ENCODE results near the gene LIFR. TPM values are rescaled to one million over a fixed set of nuclear protein-coding genes. Genes with fewer than 3 reads are reported as not detected.

The LIFR gene
- total RNA-seq, 1 experiment from 2014 or later: 91.3 TPM

DNA sequence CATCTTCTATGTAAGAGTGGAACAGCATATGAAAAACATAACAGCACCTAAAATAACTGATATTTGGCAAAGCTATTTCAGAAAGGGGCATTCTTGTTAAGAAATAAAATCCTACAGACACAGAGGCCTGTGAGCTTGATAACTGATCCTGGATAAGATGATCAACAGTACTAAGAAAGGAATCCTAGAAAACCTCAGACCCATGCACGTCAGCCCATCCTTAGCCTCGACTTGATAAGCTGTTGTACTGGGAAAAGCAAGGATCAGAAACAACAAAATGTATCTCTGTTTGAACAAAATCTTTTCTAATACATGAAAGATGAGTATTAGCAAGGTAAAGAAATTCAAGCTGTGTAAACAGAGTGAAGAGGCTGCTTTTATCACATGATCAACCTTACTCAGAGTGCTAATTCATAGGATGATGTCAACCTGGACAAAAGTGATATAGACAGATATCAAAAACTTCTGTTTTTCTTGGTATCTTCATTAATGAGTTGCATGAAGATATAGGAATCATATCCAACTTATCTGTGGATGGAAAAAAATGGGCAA, 15.2 kb downstream of the LIFR start:
- no peaks in the 10 kb centered on the region; the same call in 1 of the 2 replicates for H3K36me3 ChIP-seq (ENCODE audit: control insufficient read depth, insufficient read depth, low read length)
- CTCF ChIA-PET: interaction anchor here (0.9 kb wide), 1 partner anchor 99 kb away, joined by 4 read pairs; no protein-coding TSS in a partner anchor
- intact Hi-C loops (cut with micrococcal nuclease; ENCODE audit: unreplicated experiment) (no loop called here), in situ Hi-C loops (cut with HindIII; ENCODE audit: low pct_unique_long_range_greater_than_20kb, low sequenced_read_pairs) (no loop called here)
- H3K27me3 ChIP-seq (ENCODE audit: control insufficient read depth, insufficient read depth, low read length): no peaks in the 10 kb centered on the region
- no peaks in the 10 kb centered on the region for H3K9me3 ChIP-seq (ENCODE audit: control insufficient read depth, insufficient read depth, low read depth, low read length)
- peak overlapping the region; percentile 48; the same call in 1 of the 2 replicates for H3K27ac ChIP-seq (ENCODE audit: low read length)
- no peak for ATAC-seq
- TF ChIP-seq, protein P1, sequence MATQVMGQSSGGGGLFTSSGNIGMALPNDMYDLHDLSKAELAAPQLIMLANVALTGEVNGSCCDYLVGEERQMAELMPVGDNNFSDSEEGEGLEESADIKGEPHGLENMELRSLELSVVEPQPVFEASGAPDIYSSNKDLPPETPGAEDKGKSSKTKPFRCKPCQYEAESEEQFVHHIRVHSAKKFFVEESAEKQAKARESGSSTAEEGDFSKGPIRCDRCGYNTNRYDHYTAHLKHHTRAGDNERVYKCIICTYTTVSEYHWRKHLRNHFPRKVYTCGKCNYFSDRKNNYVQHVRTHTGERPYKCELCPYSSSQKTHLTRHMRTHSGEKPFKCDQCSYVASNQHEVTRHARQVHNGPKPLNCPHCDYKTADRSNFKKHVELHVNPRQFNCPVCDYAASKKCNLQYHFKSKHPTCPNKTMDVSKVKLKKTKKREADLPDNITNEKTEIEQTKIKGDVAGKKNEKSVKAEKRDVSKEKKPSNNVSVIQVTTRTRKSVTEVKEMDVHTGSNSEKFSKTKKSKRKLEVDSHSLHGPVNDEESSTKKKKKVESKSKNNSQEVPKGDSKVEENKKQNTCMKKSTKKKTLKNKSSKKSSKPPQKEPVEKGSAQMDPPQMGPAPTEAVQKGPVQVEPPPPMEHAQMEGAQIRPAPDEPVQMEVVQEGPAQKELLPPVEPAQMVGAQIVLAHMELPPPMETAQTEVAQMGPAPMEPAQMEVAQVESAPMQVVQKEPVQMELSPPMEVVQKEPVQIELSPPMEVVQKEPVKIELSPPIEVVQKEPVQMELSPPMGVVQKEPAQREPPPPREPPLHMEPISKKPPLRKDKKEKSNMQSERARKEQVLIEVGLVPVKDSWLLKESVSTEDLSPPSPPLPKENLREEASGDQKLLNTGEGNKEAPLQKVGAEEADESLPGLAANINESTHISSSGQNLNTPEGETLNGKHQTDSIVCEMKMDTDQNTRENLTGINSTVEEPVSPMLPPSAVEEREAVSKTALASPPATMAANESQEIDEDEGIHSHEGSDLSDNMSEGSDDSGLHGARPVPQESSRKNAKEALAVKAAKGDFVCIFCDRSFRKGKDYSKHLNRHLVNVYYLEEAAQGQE (IDR thresholded peaks at IDR 0.05; ENCODE audit: insufficient read depth in 1 of 2, low read depth in 2 of 2, low read length in 1 of 2): no peak
- TF ChIP-seq, protein P2, sequence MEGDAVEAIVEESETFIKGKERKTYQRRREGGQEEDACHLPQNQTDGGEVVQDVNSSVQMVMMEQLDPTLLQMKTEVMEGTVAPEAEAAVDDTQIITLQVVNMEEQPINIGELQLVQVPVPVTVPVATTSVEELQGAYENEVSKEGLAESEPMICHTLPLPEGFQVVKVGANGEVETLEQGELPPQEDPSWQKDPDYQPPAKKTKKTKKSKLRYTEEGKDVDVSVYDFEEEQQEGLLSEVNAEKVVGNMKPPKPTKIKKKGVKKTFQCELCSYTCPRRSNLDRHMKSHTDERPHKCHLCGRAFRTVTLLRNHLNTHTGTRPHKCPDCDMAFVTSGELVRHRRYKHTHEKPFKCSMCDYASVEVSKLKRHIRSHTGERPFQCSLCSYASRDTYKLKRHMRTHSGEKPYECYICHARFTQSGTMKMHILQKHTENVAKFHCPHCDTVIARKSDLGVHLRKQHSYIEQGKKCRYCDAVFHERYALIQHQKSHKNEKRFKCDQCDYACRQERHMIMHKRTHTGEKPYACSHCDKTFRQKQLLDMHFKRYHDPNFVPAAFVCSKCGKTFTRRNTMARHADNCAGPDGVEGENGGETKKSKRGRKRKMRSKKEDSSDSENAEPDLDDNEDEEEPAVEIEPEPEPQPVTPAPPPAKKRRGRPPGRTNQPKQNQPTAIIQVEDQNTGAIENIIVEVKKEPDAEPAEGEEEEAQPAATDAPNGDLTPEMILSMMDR (IDR thresholded peaks at IDR 0.05): no peak
- no peak for TF ChIP-seq SIN3A (IDR thresholded peaks at IDR 0.05; ENCODE audit: borderline replicate concordance, insufficient read depth, low read depth, low read length)
- TF ChIP-seq TCF7L2 (IDR thresholded peaks at IDR 0.05; ENCODE audit: low read depth, low read length): no peak
- TF ChIP-seq POLR2AphosphoS5 (IDR thresholded peaks at IDR 0.05; ENCODE audit: low read depth, low read length): no peak
- BruUV-seq (replicated peaks): no TSS peak
- no peak overlapping the region for H3K4me3 ChIP-seq (ENCODE audit: low read depth in 2 of 2, low read length in 2 of 2)
- peaks cover 31% of the 10 kb centered on the region for H3K4me1 ChIP-seq (ENCODE audit: control insufficient read depth, insufficient read depth, low read length)
- POLR2A ChIA-PET: no interaction called here
- DNase-seq (ENCODE audit: low read depth, low spot score): no peak

DNA sequence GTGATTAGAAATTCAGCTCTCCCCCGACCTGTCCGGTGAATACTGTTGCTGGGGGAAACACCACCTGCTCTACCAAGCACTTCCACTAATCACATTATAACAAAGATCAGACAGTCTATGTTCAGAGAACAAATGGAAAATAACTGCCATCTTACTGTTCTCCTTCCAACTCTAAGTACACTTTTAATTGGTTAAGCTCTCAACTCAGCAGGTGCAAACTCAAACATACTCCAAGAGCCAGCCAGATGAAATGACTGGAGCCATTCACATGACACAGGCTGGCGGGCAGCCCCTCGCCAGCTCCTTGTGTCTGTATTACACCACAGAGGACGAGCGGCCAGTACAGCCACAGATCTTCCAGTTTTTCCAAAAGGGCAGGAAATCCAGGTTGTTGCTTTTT, 16.1 kb downstream of the LIFR start:
- BruUV-seq (replicated peaks): no TSS peak
- no peak for ATAC-seq
- intact Hi-C loops (cut with micrococcal nuclease; ENCODE audit: unreplicated experiment): no loop called here

More for the DNA sequence above, 16.1 kb downstream of the LIFR start:
- Histone ChIP-seq H3K27ac (ENCODE audit: low read length) (no peak overlapping the region), H3K4me3 (ENCODE audit: low read depth in 2 of 2, low read length in 2 of 2) (no peak overlapping the region), H3K9me3 (ENCODE audit: control insufficient read depth, insufficient read depth, low read depth, low read length) (no peaks in the 10 kb centered on the region), H3K27me3 (ENCODE audit: control insufficient read depth, insufficient read depth, low read length) (no peaks in the 10 kb centered on the region), H3K4me1 (ENCODE audit: control insufficient read depth, insufficient read depth, low read length) (peaks cover 39% of the 10 kb centered on the region), H3K36me3 (ENCODE audit: control insufficient read depth, insufficient read depth, low read length) (no peaks in the 10 kb centered on the region; the same call in 1 of the 2 replicates)
- TF ChIP-seq POLR2AphosphoS5 (IDR thresholded peaks at IDR 0.05; ENCODE audit: low read depth, low read length): no peak
- TF ChIP-seq, protein P2 (IDR thresholded peaks at IDR 0.05): no peak
- TF ChIP-seq, protein P1 (IDR thresholded peaks at IDR 0.05; ENCODE audit: insufficient read depth in 1 of 2, low read depth in 2 of 2, low read length in 1 of 2): no peak
- TF ChIP-seq TCF7L2 (IDR thresholded peaks at IDR 0.05; ENCODE audit: low read depth, low read length): no peak
- no peak for TF ChIP-seq SIN3A (IDR thresholded peaks at IDR 0.05; ENCODE audit: borderline replicate concordance, insufficient read depth, low read depth, low read length)
- in situ Hi-C loops (cut with HindIII; ENCODE audit: low pct_unique_long_range_greater_than_20kb, low sequenced_read_pairs): no loop called here
- CTCF ChIA-PET: interaction anchor here (0.9 kb wide), 1 partner anchor 98 kb away, joined by 4 read pairs; no protein-coding TSS in a partner anchor
- POLR2A ChIA-PET: no interaction called here
- no peak for DNase-seq (ENCODE audit: low read depth, low spot score)
